NB4 (cell line): Measurements from ENCODE around the gene GPC5.
"Not testable (repeated sequence)": the region's sequence is repeated elsewhere in the genome, so short reads cannot be mapped to it uniquely, and the experiment has no call there.

Experiments
- DNase-seq: peaks from one replicate; pipeline ENCODE4 v3.0.0; 2010; ENCODE audit warnings: low read depth
- H3K4me3 ChIP-seq: one replicate; pipeline ENCODE4 v1.5.1; 2011; ENCODE audit warnings: mild to moderate bottlenecking, low read depth, low read length, moderate library complexity
- CTCF ChIP-seq: IDR thresholded peaks from one replicate; pipeline ENCODE4 v1.5.1; 2012; ENCODE audit warnings: low read depth, low read length
- MAX ChIP-seq: IDR thresholded peaks from 2 replicates; pipeline ENCODE4 v1.6.1; 2011; ENCODE audit warnings: low read depth, low read length
- MYC ChIP-seq: IDR thresholded peaks from 2 replicates; pipeline ENCODE4 v1.6.1; 2011; ENCODE audit warnings: low read depth, low read length
- POLR2A ChIP-seq: IDR thresholded peaks from 2 replicates; pipeline ENCODE4 v1.6.1; 2011; ENCODE audit warnings: mild to moderate bottlenecking; ENCODE audit not compliant: insufficient read length; ENCODE audit errors: extremely low read depth

Gene GPC5

GRCh38 chr13:92864584-92865284, 1466.3 kb downstream of the GPC5 start:
- no peak overlapping the region for H3K4me3 ChIP-seq
- DNase-seq = no peak
- TF ChIP-seq MAX (no peak), POLR2A (no peak), CTCF (no peak), MYC (no peak)

GRCh38 chr13:92873029-92873428, 1474.6 kb downstream of the GPC5 start:
- H3K4me3 ChIP-seq = no peak overlapping the region
- no peak for DNase-seq

GRCh38 chr13:92886535-92887077, 1488.2 kb downstream of the GPC5 start:
- no peak overlapping the region for H3K4me3 ChIP-seq
- no peak for DNase-seq
- TF ChIP-seq POLR2A (no peak), MYC (no peak)

More at GRCh38 chr13:92873029-92873428, 1474.6 kb downstream of the GPC5 start:
- TF ChIP-seq MYC (no peak), CTCF (no peak), POLR2A (no peak), MAX (no peak)

GRCh38 chr13:92894447-92894846, 1496.0 kb downstream of the GPC5 start:
- TF ChIP-seq MYC (no peak), POLR2A (no peak), CTCF (no peak), MAX (no peak)
- no peak overlapping the region for H3K4me3 ChIP-seq
- no peak for DNase-seq

- no peak overlapping the region for H3K4me3 ChIP-seq
- DNase-seq = no peak
- TF ChIP-seq CTCF (no peak), MAX (no peak), POLR2A (no peak), MYC (no peak)
These were observed 1498.4 kb downstream of the GPC5 start for GRCh38 chr13:92896842-92897241.

GRCh38 chr13:92898946-92899345, 1500.5 kb downstream of the GPC5 start:
- not testable (repeated sequence) for H3K4me3 ChIP-seq, DNase-seq

GRCh38 chr13:92900446-92900845, 1502.0 kb downstream of the GPC5 start:
- DNase-seq = no peak
- TF ChIP-seq MYC (no peak), MAX (no peak), POLR2A (no peak), CTCF (no peak)

More at GRCh38 chr13:92900446-92900845, 1502.0 kb downstream of the GPC5 start:
- no peak overlapping the region for H3K4me3 ChIP-seq
